Measurements from ENCODE around the gene FAM25C.
"Not testable (repeated sequence)": the region's sequence is repeated elsewhere in the genome, so short reads cannot be mapped to it uniquely, and the experiment has no call there.

GRCh38 chr10:48002306-48002705 lies 2.7 kb upstream of the FAM25C start:
- TF ChIP-seq CTCF (conservative IDR thresholded peaks at IDR 0.05; ENCODE audit: low read depth, low read length); EZH2 (IDR thresholded peaks at IDR 0.05; ENCODE audit: borderline replicate concordance, low read depth, low read length, poor library complexity, severe bottlenecking): not testable (repeated sequence)

Measured in A673 (cell line).